GM18867 (cell line): Measurements from ENCODE around the gene NCOA1.

Source experiments
- ATAC-seq: cut with Tn5 transposase; IDR thresholded peaks from one replicate; pipeline ENCODE4 v1.9.1; 2021; ENCODE audit warnings: mild to moderate bottlenecking, moderate library complexity; ENCODE audit not compliant: unreplicated experiment

NCOA1 gene

DNA sequence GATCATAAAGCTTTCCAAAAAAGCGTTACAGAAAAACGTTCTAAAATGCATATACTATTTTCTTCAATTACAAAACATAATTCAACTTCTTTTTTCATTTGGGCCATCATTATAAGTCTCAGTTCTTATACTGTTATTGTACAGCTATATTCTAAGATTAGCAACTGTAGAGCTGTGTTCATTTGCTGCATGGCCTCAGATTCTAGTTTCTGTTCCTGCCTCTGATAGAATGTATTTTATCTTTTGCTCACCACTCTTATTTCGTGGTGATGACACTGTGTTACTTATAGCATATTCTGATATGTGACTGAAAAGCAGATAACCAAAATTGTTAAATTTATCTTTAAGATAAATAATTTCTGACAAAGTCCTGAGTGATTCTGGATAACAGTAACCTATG is 234.9 kb downstream of the NCOA1 start:
- ATAC-seq: no peak

DNA sequence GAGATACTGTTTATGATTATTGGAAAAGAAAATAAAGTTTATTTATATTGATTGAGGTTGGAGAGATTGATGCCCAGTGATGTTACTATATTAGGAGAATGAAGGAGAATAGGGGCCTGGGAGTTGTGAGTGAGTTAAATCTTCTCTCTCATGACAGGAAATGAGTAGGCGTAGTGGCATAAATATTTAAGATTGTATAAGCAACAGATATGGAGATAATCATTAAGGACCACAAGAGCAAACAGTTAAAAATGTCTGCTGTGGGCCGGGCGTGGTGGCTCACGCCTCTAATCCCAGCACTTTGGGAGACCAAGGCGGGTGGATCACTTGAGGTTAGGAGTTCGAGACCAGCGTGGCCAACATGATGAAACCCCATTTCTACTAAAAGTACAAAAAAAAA is 239.4 kb downstream of the NCOA1 start:
- no peak for ATAC-seq

DNA sequence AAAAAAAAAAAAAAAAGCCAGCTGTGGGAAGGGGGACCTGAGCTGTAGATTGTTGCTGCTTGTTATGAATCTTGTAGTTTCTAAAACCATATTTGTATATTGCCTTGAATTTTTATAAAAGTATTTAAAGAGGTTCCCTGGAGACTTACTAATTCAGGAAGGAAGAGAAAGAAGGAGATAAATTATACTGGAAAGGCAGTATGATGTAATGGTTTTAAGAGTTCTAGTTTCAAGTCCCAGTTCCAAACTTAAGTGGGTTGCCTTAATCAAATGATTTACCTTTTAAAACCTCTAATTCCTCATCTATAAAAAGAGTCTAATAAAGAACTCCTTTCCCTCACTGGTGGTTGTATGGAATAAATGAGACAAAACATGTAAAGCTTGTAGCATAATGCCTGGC is 240.0 kb downstream of the NCOA1 start:
- ATAC-seq: no peak

DNA sequence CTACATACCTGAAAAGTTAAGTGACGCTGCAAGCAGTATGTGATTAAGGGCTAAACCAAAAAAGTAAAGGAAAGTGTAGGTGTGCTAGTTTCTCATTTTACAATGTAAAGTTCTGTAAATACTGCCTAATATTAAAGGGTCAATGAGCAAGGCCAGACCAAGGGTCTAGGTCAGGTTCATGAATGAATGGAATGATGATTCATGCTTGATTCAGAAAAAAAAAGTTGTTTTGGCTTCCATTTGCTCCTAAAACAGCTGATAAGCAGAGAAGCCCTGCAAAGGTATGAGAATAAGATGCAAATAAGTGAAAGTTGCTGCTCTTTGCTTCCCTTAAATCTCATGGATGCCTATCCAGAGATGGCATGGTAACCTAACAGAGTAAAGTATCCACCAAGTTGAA is 240.9 kb downstream of the NCOA1 start:
- ATAC-seq: no peak

DNA sequence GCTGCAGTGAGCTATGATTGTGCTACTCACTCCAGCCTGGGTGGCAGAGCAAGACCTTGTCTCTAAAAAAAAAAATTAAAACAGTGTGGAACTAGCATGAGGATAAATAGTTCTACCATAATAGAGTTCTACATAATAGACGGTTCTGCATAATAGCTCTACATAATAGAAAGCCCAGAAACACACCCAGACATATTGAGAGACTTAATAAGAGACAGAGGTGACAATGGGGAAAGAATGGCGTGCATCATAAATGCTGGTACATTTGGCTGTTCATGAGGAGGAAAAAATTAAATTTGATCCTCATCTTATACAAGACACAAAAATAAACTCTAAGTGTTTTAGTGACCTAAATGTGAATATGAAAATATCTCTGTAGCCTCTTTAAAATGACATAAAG is 243.7 kb downstream of the NCOA1 start:
- ATAC-seq: no peak

DNA sequence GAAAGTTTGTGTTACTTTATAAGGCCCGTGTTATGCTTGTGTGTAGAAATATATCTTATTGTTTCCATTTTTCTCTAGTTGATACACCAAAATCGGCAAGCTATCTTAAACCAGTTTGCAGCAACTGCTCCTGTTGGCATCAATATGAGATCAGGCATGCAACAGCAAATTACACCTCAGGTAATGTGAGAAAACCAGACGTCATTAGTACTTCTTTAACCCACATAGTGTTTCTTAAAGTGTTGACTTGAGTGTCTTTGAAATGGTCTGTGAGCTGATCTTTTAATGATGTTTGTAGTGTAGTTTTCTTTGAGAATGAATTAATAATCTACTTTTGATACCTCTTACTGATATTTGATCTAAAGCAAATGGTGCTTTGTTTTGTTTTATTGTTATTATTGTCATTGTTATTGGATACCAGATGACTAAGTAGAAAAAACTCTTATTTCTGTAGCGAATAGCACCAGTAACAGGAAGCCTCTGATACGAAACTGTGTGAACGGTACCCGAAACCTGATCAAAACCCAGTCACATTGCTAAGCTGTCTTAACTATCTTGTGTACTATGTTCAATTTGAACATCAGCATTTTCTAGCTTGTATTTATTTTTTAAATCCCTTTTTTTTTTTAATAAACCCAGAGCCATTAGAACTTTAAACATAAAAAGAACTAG is 248.4 kb downstream of the NCOA1 start:
- no peak for ATAC-seq

DNA sequence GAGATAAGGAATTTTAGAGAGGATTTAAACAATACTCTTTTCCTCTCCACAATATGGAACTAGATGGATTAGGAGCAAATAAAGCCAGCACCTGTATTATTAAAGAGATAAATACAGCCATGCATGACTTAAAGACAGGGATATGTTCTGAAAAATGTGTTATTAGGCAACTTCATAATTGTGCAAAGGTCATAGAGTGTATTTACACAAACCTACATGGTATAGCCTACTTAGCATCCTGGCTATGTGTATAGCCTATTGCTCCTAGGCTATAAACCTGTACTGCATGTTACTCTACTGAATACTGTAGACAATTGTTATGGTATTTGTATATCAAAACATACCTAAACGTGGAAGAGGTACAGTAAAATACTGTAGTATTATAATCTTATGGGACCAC is 249.1 kb downstream of the NCOA1 start:
- ATAC-seq: no peak

DNA sequence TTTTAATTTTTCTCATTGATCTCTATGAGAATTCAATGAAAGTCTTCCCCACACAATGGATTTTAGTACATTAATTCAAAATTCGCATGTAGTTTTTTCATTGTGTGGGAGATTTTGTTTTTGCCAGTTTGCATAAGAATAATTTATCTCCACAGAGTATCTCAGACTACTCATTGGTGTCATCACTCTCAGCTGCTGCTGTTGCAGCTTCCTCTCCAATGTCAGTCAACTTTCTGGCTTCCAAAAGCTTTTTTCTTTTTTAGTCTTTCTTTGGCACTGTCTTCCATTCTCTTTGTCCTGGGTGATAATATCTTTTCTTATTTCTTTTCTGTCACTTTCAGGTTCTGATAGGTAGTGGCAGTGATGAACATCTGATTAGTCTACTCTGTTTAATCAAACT is 251.7 kb downstream of the NCOA1 start:
- ATAC-seq: no peak

DNA sequence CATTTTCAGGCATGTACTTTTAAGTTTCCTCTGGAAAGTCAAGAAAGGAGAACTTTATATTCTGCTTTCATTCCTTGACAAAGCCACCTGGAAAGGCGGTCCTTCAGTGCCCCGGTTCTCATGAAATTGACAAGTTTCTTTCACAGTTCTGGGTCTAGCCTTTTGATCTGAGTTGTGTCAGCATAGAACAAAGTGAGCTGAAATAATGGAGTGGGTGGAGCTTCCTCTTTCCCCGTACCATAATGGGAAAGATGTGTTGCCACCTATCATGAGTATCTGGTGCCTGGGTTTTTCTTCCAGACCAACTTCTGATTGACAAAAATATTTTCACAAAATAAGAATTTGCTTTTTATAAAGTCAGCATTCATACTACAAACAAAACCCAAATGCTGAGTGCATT is 252.9 kb downstream of the NCOA1 start:
- ATAC-seq: no peak

DNA sequence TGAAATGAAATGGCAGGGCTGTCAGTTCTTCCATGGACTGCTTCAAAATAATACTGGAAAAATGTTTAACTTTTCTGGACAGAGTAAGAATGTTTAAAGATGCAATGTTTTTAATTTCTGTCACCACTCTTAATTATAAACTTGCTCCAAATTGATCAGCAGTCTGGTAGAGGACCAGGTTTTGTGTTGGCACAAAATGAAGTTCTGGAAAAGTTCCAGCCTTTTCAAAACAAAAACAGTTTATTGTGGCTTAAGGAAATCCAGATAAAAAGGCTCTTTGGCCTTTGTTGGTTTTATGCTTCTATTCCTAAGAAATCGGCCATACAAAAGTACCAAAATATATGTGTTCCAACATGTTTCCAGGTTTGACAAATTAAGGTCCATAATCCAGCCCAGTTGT is 253.3 kb downstream of the NCOA1 start:
- no peak for ATAC-seq

DNA sequence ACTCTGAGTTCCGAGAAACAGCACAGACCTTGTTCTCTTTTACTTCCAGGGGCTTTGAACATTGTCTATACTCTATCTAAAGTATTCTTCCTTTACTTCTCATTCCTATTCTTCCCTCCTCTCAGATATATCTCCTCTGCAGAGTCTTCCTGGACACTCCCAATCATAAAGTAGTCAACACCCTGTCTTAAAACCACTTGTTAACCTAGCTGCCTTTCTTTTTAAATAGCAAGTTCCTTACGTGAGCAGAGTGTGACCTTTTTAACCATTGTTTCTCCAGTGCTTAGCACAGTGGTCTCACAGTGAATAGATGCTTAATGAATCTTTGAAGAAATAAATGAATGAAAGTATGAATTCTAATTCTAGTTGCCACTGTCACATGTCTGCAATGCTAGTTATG is 254.8 kb downstream of the NCOA1 start:
- no peak for ATAC-seq

DNA sequence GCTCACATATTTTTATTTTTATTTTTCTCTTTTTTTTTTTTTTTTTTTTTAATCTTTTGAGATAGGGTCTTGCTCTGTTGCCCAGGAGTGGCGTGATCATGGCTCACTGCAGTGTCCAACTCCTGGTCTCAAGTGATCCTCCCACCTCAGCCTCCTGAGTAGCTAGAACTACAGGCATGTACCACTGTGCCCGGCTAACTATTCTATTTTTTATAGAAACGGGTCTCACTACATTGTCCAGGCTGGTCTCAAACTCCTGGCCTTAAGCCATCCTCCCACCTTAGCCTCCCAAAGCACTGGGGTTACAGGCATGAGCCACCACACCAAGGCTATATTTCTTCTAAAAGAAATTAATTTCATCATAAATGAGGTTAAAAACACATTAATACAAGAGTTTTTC is 256.2 kb downstream of the NCOA1 start:
- ATAC-seq: no peak

DNA sequence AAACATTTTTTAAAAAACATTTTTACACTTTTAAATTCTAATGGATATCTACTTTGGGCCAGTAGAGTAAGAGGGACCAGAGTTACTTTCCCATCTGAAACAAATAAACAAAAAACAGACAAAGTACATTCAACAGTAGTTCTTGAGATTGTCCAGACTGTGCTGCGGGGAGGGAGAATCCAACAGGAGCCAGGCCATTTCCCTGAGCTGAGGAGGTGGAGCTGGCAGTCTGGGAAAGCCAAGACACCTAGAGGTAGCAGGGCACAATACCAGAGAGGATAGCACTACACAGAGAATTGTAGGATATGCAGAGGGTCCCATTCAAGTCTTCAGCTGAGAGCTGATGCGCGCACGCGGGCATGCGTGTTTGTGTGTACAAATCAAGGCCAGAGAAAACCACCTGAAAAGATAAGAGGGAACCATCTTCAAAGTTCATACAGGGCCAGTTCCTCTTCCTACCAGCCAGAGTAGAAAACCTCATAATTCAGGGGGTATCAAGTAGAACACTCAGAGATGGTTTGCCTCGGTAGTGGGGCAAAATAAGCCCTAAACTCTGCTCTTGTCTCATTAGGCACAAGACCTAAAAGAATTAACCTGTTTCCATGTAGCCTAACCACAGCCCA is 258.1 kb downstream of the NCOA1 start:
- ATAC-seq: no peak

DNA sequence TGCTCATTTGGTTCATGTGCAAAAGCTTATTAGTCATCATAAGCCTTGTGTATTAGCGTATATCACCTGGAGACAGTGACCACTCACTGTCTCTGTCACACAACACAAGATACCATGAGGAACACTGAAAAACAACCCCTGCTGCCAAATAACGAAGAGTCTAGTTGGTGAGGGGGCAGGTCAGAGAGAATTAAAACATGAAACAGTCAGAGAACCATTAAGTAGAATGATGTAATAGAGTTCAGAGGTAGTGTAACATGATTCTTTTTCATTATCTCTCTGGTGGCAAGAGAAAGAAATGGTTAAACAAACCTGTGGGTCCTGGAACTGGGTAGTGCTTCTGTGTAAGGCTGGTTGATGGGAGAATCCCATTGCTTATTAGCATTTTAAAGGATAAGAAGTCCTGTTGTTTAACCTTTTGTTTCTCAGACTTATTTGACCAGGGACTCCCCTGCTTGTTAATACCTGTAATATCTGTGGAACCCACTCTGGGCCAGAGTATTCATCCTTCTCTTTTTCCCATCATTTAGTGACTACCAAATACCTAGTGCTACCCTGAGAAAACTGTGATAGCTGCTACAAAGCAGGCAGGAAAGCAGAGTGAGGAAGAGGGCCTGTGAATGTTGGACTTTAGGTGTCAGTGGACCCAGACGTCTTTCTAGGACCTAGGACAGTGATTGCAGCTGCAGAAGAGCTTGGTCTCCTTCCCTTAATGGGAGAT is 264.1 kb downstream of the NCOA1 start:
- ATAC-seq: no peak

DNA sequence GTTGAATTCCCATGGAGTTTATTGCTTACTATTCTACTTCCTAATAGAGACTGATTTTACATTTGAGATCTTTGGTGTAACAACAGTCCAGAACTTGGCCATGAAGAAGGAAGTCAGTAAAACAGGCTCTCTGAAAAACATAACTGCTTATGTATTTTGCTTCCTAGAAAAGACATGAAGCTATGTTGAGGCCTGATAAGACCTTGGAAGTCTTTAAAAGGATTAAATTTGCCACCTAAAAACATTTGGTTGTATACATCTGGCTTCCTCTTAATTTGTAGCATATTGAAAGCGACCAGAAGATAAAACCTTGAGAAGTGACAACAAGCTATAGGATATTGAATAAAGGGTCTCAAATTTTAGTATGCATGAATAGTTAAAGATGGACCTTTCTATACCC is 265.7 kb downstream of the NCOA1 start:
- ATAC-seq: no peak

DNA sequence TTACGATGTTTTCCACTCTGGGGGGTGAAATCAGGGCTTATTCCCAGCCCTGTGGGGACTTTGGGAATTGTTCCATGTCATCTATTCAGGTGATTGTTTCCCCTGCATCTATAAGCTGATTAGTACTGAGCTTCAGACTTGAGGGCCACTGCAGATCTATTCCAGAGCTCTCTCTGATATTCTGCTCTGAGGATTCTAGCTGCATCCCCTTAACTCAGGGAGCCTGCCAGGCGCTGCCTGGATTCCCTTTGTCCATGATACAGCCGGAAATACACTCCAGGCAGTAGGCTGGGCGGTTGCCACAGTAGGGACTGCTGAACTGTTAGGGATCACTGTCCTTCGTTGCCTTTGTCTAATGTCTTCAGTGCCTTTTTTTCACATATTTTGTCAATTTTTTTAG is 270.8 kb downstream of the NCOA1 start:
- ATAC-seq: no peak

DNA sequence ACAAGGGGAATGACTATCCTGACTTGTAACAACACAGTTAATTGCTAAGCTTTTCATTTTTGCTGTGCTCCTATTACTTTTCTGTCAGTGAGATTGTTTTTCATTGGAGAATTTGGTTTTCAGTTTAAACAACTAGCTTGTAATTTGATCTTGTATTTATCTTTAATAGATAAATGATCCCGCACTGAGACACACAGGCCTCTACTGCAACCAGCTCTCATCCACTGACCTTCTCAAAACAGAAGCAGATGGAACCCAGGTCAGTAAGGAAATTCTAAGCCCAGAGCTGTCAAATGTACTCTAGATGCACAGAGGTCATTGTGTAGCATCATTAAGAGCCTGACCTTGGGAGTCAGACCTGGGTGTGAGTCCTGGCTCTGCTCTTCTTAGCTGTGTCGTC is 271.5 kb downstream of the NCOA1 start:
- no peak for ATAC-seq

DNA sequence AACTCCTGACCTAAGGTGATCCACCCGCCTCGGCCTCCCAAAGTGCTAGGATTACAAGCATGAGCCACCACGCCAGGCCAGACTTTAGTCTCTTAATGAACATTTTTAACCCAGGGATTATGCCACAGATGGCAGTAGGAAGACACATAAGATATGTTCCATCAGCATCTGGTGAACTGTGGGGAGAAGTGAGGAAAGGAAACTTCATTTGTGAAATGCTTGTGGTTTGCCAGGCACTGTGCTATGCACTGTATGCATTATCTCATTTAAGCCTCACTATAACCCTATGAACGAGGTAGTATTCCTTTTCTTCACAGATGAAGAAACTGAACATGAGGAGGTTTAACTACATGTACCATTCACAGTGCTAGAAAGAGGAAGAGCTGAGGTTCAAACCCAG is 272.8 kb downstream of the NCOA1 start:
- ATAC-seq: no peak

DNA sequence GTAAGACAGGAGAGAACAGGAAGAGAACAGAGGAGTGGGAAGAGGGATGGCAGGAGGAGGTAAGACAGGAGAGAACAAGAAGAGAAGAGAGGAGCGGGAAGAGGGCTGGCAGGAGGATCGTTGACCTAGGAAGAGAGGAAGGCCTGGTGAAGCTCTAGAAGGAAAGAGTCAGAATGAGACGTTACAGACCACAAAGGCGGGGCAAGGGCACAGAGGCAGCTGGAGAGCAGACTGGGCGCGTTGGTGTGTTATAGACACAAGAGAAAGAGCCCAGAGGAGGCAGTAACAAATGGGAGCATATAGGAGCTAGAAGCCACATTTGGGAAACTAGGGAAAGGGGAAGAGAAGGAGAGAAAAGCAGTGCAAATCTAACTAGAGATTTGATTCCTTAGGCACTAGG is 275.6 kb downstream of the NCOA1 start:
- no peak for ATAC-seq

DNA sequence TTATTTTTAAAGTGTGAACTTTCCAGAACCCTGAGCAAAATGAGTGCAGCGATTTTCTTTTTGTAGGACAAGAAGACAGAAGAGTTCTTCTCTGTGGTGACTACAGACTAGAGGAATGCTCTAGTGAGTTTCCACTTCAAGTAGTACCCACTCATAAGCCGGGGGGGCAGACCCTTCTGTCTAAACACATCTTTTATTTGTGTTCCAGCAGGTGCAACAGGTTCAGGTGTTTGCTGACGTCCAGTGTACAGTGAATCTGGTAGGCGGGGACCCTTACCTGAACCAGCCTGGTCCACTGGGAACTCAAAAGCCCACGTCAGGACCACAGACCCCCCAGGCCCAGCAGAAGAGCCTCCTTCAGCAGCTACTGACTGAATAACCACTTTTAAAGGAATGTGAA is 277.0 kb downstream of the NCOA1 start:
- no peak for ATAC-seq

DNA sequence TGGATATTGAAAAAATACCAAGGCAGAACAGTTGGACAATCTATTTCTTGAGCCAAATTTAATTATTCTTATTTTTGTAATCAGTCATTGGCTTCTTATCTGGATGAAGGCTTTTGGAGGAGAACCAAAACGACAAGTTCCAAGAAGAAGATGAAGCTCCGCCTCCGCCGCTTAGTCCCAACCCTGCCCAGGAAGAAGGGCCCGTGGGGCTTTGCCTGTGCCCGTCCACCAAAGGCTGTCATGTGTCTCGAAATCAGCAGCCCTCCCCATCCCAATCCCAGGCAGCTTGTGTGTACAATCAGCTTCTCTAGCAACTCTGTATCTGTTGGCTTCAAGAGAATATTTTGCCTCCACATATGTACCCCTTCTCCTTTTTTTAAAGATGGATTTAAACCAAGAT is 277.5 kb downstream of the NCOA1 start:
- ATAC-seq: no peak

DNA sequence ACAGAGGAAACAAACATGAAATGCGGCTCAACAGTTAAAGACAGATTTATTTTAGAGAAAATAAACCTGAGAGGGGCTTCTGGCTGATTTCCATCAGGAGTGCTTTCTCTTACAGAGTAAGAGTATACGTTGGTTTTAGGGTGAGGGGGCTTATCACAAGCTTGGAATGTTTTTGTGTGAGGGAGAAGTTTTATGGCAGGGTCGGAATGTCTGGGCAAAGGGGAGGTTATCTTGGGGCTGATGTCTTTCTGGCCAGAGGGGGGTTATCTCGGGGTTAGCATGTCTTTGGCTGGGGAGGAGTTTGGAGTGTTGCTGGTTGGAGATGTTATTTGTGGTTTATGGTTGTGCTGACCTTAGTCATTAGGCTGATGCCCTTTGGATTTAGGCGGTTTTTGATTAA is 280.0 kb downstream of the NCOA1 start:
- no peak for ATAC-seq
